HG03378 (cell line): ENCODE results near the gene IL19.

Source experiments
- ATAC-seq: cut with Tn5 transposase; IDR thresholded peaks from one replicate; pipeline ENCODE4 v1.9.1; 2021; ENCODE audit warnings: mild to moderate bottlenecking, moderate library complexity; ENCODE audit not compliant: unreplicated experiment

IL19 gene, protein sequence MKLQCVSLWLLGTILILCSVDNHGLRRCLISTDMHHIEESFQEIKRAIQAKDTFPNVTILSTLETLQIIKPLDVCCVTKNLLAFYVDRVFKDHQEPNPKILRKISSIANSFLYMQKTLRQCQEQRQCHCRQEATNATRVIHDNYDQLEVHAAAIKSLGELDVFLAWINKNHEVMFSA

DNA sequence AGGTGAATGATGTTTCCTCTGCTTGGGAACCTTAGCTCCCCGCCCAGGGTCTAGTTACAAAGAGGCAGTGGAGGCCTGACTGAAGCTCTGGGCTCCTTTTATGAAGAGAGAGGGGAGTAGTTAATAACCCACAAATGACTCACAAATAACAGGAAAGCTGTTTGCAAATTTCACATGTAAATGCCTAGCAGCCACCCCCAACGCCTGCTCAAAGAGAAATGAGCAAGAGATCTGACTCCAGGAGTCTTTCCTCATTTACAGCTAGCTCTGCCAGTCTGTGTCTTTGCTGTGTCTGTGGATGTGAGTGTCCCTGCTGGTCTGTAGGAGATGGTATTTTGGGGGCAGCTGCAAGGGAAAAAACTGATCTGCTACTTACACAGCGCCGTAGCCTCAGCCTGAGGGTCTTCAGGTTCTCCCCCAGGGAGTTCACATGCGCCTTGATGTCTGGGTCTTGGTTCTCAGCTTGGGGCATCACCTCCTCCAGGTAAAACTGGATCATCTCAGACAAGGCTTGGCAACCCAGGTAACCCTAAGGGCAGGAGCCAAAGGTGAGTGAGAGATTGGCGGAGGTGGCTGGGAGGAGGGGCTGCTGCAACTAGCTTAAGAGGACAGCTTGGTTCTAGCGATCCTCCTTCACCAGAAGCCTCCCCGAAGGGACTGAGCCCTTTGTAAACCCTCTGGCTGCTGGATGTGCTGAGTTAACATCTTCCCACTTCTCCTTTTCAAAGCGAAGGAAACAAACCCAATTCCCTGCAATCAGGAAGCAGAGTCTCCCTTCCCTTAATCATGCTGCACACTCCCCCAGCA, at the start of gene IL19:
IL19 (plus strand) TSS at position 243 of the 807 bp plus-strand sequence. CDS start 65,890 bp downstream, outside the sequence.
- ATAC-seq: peak; percentile 25

DNA sequence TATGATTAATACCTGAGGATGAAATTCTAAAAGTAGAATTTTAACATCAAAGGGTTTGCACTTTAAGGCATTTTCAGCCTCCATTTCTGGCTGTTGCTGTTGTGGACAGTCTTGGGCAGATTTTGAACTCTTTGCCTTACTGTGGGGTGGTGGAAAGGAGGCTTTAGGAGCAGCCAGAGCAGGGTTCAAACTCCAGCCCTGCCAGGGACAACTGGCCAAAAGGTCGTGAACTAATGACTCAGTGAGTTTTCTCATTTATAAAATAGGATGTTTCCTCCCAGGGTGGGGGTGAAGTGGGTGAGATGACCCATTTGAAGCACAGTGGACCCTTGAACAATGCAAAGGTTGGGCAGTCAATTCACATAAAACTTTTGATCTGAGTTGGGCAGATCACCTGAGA, 49.1 kb upstream of the IL19 start:
- ATAC-seq: no peak

DNA sequence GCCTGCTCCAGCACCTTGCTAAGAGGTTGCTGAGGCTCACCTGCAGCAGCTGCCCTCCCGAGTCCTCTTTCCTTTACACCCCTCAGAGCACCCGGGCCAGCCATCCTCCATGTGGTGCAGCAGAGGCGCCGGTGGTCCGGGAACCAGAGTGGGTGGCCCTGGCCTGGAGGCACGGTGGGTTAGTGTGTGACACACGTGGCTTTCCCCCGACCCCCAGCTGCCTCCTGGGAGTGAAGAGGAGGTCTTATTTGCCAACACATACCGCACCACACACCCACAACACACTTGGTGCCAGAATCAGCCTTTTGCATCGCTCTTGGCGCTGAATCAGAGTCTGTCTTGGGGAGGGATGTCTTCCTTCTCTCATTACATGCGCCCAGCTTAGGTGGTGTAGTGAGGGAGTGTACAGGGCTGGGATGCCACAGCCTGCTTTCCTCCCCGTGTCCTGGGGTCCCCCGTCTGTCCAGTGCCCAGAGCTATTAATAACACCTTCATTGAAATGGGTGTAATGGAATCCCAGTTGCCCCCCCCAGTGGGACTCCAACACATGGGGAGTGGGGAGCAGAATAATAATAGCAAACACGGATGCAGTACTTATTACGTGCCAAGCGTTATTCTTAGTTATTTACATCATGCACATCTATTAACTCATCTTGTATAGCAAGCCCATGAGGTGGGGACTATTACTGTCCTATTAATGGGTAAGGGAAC, 47.7 kb upstream of the IL19 start:
- no peak for ATAC-seq

DNA sequence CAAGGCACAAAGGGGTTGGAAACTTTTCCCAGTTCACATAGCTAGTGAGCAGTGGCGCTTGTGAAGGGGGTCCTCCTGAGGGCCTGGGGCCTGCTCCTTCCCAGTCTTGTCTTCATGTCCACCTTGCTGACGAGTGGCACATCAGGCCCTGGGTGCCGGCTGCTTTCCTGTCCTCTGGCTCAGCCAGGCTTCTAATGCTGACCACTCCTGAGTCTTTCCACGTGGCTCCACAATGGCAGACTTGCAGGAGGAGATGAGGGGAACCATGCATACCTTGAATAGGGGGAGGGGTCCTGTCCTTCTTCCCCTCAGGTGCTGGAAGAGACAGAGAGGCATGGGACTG, 47.1 kb upstream of the IL19 start:
- ATAC-seq: no peak

DNA sequence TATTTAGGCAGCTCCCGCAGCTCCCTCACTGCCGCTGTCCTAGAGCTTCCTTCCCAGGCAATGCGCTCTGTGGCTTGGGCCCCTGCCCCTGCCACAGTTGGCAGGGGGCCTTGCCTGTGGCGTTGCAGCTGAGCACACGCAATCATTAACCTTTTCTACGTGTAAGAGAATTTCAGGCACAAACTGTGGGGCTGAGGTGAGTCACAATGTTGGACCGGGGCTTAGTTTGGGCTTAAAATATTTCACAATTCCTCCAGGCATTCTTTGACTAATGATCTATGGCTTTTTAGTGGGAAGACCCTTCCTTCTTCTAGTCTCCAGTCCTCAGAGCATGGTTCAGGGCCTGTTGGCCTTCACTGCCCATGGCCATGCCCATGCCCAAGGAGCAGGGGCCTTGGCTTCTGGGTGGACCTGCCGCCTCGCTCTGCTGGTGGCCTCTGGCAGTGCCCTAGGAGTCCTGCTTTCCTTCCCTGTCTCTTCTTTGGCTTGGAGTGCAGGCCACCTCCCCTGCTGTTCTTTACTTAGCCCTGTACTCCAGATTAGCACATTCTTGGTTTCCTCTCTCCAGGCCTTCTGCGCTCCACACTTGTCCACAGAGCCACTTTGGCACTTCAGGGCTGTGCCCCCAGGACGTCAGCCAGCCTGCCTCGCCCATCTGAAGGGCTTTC, 46.6 kb upstream of the IL19 start:
- no peak for ATAC-seq

DNA sequence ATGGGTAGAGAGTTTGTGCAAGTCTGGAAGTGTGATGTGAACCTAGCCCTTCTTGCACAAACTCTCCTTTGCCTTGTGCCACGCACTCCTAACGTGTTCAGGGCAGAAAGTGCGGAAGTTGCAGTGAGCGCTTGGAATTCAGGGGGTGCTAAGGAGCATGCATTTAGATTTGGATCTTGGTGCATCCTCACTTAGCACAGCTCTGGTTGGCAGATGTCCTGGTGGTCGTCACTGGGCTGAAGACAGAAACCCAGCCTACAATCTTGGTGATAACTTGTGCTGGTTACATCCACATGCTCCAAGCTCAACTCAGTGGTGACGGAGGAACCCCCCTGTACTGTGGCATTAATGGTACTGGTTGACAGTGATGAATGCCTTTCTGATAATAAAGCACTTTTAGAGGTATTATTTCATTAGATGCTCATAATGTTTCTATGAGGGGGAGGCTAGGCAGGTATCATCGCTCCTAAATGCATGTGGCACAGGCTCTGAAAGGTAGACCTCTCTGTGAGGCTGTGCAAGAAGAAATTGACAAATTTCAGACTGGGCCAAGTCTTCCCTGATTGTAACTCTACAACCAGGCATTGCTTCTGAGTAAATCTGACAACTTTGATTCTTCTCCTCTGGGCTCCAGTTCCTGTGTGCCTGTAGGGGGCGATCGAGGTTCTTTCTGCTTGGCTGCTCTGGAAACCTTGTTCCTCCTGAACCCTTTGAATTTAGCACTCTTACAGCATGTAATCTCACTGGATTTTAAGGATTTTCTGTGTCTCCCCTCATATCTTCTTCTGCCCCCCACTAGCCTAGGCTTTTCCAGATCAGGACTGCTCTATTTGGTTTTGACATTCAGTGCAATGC, 45.2 kb upstream of the IL19 start:
- ATAC-seq: no peak

DNA sequence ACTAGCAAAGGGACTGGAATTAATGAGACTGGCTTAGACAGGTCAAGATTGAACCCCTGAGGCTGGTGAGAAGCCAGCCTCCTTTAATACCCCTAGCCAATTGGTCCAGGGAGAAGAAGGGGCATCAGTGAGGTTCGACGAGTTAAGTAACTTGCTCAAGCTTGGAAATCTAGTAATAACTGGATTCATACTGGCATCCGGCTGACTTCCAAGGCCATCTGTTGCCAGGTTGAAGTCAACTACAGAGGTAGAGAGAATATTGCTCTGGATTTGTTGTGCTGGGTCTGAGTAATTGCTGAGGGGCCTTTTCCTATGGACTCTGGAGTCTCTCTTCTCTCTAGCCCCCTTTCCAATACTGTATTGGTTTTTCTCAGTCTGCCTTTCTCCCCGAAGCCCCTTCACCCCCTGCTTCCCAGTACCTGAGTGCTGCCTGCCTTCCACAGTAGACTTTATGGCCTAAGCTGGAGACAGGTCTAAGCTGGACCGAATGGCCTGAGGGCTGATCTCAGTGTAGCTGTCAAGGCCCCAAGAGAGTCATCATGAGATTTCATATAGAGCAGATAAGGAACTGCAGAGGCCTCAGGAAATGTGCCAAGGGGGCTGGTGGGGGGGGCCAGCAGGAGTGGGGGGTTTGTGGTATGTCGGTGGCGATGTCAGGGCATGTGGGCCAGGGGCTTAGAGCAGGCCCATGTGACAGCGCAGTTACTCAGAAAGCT, 42.4 kb upstream of the IL19 start:
- no peak for ATAC-seq

DNA sequence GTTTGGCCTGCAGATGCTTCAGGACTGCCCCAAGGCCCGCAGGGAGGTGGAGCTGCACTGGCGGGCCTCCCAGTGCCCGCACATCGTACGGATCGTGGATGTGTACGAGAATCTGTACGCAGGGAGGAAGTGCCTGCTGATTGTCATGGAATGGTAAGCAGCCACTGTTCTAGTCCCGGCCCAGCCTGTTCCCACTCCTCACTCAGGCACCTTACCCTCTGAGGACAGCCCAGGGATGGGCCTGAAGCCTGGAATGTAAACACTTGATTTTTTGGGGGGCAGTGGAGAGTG, 41.9 kb upstream of the IL19 start:
- no peak for ATAC-seq

DNA sequence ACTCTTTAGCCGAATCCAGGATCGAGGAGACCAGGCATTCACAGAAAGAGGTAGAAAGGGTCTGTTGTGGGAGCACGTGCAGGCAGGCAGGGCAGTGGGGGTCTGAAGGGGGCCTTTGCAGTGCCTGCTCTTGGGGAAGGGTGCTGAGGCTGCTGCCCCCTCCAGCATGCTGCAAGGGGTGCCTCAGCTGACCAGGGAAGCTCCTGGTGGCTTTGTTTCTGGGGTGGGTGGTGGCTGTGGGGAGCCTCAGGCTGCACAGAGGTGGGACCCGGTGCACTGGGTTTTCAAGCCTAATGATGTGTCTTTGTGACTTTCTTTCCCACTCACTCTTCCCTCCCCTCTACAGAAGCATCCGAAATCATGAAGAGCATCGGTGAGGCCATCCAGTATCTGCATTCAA, 41.5 kb upstream of the IL19 start:
- no peak for ATAC-seq

DNA sequence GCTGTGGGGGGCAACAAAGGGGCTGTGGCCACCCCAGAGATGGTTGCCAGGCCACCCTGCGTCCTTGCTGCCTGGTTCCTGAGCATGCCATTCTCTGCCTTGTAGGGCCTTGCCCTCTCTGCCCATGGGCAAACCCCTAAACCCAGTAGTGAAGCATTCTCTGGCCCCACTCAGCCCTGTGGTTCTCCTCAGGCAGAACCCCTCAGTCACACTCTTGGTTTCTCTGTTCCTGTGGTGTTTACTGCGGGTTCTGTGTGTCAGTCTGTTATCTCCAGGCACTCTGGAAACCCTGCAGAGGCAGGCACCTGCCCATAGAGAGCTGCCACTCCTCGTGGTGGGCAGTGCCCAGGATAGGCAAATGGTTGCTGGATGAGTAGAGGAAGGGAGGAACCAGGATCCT, 41.1 kb upstream of the IL19 start:
- ATAC-seq: no peak

DNA sequence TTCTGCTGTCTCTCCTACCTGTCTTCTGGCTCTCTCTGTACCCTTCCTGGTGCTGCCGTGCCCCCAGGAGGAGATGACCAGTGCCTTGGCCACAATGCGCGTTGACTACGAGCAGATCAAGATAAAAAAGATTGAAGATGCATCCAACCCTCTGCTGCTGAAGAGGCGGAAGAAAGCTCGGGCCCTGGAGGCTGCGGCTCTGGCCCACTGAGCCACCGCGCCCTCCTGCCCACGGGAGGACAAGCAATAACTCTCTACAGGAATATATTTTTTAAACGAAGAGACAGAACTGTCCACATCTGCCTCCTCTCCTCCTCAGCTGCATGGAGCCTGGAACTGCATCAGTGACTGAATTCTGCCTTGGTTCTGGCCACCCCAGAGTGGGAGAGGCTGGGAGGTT, 38.1 kb upstream of the IL19 start:
- no peak for ATAC-seq

DNA sequence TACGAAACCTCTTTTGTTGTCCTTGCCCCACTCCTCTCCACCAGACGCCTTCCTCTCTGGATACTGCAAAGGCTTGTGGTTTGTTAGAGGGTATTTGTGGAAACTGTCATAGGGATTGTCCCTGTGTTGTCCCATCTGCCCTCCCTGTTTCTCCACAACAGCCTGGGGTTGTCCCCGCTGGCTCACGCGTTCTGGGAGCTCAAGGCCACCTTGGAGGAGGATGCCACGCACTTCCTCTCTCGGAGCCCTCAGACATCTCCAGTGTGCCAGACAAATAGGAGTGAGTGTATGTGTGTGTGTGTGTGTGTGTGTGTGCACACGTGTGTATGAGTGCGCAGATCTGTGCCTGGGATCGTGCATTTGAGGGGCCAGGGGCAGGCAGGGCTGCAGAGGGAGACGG, 37.6 kb upstream of the IL19 start:
- no peak for ATAC-seq

DNA sequence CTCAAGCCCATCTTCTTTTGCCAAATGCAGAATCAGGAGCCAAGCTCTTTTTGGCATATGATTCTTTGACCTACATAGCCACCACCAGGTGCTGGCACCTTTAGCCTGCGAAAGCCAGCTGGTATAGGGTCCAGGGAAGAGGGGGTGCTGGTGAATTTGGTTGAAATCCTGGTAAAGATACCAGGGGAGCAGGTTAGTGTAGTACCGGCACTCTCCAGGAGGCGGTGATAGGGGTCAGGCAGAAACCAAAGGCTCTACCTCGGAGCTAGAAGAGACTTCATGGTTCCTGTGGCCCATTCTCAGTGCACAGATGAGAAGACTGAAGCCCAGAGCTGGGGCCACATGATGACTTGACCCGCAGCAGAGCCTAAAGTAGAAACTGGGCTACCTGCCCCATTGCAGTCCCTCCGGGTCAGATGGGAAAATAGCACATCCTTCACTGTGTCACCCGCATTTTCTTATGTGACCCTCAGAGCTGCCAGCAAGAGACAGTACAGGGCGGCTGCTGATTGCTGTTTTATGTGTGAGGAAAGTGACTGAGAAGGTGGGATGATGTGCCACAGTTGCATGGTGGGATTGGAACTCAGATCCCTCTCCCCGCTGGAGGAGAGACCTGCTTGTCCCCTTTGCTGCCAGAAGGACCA, 36.0 kb upstream of the IL19 start:
- ATAC-seq: no peak

DNA sequence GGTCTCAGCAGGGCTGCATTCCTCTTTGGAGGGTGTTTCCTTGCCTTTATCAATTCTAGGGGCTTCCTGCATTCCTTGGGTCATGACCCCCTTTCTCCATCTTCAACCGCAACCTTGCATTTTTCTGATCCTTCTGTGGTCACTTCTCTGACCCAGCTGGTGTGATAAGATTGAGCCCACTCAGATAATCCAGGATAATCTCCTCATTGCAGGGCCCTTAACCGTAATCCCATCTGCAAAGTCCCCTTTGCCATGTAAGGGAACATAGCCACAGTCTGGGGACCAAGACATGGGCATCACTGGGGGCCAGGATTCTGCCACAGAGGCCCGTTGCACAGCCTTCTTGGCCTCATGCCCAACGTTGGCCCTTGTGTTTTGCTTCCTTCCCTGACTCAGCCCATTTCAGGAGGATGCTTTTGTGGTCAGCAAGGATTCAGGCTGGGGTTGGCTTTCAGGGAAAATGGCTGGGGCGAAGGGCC, 35.0 kb upstream of the IL19 start:
- no peak for ATAC-seq

DNA sequence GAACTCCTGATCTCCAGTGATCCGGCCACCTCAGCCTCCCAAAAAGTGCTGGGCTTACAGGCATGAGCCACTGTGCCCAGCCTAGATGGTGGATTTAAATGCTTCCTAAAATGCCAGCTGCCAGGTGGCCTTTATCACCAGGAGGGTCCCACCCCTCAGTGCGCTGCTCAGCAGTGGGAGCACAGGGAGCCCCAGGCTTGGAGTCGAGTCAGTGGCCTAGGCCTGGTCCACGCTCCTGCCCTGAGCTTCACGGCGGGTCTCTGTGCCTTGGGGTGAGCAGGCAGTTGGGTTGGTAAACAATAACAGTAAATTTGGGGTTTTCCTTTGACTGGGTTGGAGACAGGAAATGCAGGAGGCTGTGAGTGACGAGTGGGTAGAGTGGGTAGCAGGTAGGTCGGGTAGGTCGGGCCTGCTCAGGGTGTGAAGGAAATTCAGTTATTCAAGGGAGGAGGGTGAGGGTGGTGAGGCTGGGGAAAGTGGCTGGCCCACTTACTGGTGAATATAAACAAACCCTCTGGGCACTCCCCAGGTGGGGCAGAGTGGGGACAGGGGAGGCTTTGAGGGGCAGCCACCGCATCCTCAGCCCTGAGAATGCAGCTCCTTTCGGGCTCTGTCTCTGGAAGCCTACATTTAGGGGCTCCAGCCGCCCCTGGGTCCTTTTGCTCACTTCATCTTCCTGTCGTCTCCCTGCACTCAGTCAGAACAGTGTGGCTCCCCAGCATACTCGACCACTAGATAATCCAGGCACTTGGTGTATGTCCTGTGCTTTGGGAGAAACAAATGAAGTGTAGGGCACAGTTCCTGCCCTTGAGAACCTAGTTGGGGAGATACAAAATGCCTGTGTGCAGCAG, 33.5 kb upstream of the IL19 start:
- ATAC-seq: no peak

DNA sequence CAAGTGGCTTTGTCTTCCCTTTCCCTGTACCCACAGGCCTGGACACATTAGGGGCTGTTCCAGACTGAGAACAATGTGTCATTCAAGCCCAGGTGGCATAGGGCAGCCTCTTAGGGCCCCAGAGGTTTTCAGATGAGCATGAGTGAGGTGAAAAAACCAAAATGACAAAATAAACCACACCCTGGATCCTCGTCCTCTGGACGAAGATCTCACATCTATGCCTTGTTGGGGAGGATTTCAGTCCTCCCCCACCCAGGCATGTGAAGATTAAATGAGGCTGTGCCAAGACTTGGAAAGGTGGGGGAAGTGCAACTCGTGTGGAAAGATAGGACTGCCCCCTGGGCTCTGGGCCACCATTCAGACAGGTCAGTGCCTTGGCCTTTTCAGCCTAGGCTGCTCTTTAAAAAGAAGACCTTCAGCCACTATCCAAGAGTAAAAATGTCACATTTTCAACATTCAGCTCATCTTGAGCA, 32.8 kb upstream of the IL19 start:
- no peak for ATAC-seq

DNA sequence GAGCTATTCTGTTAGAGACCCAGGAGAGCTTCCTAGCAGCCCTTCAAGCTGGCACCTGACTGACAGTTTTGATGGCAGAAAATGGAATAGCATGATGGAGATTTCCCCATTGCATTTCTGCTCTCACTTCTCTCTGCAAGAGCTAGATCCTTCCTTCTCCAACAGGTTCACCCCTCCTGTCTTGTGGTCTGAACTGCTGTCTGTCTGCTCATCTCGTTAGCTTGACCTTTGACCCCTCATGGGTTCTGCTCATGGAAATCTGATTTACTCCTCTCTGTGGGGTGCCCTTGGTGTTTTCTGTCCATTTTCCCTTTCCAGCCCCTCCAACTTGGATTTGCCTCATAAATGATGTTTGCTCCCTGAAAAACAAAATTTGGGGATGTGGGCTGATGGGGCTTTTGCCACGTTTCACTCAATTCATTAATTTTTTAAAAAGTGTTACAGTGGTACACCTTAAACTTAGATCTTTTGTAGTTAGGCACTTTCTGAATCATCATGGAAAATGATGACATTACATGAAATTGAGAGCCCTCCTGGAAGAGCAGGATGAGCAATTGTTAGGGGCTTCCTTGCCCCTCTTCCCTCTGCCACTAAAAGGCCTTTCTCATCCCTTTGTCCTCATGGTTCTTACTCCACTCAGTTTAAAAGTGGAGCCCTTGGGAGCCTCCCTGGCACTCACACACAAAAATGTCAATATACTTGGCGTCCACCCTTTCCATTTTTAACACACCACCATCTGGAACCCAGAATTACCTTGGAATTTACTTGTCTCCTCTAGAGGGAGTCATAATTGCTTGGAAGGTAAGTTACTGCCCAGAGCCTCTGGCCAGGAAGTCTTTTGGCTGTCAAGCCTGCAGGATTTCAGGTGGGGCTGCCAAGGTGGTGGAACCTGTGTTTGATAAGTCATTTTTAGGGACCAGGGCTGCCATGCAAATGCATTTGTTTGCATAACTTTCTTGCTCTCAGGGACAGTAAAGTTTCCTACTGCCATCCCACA, 31.9 kb upstream of the IL19 start:
- ATAC-seq: no peak
